HG03103 (cell line): Measurements from ENCODE around the gene ODF2L.
"Not testable (repeated sequence)": the region's sequence is repeated elsewhere in the genome, so short reads cannot be mapped to it uniquely, and the experiment has no call there.

Experiments used
- ATAC-seq: cut with Tn5 transposase; IDR thresholded peaks from one replicate; pipeline ENCODE4 v1.9.1; 2021; ENCODE audit warnings: low read depth; ENCODE audit not compliant: unreplicated experiment

ODF2L gene

DNA sequence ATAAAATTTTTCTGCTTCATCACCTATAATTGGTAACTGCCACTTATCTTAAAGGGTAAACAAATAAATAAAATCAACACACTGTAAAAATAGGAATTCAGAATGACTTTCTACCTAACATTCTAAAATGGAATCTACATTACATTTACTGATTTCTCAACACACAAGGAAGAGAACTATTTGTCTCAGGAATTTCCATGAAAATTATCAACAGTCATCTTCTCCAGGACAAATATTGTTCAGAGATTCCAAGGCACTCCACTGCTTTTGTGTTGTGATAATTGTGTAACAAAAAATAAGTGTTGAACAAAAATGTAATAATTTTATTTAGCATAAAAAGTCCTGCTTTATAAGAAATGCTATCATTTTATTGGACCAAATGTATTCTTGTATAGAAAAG is 7.3 kb downstream of the ODF2L start:
- no peak for ATAC-seq

DNA sequence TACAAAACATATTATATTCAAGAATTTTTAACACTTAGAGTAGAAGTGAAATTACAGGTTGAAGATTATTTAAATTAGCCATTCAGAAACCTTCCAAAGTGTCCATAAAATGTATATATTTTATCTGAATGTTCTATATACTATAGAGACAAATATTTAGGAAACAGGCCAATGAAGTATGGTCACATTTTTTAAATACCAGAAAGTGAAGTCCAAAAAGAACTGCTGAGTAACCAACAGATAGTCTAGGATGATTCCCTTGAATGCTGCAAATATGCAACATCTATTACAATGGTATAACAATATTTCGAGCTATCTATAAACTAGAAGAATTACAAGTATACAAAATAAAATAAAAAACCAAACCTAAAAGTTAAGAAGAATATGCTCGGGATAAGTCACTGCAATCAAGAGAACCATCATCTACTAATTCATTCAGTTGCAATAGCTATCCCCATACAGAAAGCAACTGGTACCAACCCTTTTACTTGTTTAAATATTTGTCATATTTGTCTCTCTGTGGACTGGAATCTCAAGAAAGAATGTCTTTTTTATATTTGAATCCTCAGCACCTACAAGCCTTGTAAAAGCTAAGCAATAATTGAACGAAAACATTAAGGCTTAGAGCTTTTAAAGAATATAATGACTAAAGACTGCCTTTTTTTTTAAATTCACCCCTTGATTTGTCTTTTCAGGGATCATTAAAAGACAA is 8.1 kb downstream of the ODF2L start:
- ATAC-seq, result no peak

DNA sequence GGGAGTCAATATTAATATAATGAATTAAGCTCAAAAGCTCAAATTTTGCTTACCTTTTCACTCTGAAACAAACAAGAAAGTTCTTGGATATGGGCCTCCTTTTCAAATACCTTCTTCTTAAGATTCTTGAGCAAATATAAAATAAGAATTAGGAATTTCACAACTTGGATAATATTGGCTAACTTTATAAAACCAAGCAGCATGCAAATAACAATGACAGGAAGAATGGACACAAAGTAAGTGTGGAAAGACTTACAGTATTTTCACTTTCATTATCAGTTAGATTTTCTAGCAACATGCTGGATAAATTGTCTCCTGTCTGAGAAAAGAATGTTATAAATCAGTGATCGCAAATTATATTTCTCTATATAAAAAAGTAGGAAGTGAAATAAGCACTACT is 13.2 kb downstream of the ODF2L start:
- no peak for ATAC-seq

DNA sequence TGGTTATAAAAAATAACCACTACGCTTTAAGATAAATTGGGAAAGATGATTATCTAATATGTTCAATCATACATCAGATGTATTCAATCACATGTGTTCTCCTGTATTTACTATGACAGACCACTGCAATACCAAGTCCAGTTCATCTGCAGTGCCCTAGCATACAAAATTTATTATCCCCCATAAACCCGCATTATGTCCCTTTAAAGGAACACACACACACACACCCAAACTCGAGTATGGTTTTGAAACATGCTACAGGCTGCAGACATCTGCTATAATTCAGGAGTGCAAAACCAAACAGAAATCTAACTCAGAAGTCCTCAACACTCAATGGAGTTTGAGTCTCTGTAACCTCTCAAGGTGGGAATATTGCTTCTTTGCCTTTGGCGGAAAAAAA is 14.9 kb downstream of the ODF2L start:
- ATAC-seq, result no peak

DNA sequence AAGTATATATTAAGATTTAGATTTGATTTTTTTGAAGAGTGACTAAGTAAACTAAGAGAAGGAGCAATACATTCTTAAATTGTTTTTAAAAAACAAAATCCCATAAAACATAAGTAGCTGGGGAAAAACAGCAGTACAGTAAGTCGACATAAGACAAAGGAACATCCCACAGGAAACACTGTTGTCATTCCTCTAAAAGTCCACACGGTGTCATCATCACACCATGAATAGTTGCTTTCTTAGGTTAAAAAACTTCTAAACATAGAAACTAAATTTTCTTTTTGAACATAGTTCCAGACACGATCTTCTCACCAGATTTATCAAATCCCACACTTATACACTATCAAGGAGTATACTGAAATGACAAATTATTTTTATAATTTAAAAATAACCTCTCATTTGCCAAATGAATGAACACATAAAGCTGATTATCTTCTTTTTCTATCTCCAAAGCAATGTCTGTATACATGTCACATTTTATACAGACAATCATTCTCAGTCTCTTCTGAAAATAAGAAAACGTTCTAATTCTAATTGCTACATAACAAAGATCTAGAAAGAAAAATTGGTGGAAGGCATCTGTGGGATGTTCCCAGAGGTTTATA is 15.8 kb downstream of the ODF2L start:
- ATAC-seq, result peak; percentile 64

DNA sequence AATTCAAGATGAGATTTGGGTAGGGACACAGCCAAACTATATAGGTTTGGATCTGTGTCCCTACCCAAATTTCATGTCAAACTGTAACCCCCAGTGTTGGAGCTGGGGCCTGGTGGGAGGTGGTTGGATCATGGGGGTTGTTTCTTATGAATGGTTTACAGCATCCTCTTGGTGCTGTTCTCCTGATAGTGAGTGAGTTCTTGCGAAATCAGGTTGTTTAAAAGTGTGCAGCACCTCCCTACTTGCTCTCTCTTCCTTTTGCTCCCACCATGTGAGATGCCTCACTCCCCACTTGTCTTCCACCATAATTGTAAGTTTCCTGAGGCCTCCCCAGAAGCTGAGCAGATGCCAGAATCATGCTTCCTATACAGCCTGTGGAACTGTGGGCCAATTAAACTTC is 17.3 kb downstream of the ODF2L start:
- no peak for ATAC-seq

DNA sequence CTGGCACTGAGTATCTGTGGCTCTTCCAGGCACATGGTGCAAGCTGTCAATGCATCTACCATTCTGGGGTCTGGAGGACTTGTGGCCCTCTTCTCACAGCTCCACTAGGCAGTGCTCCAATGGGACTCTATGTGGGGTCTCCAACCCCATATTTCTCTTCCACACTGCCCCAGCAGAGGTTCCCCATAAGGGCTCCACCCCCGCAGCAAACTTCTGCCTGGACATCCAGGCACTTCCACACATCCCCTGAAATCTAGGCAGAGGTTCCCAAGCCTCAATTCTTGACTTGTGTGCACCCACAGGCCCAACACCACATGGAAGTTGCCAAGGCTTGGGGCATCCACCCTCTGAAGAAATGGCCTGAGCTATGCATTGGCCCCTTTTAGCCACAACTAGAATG is 18.8 kb downstream of the ODF2L start:
- no peak for ATAC-seq

DNA sequence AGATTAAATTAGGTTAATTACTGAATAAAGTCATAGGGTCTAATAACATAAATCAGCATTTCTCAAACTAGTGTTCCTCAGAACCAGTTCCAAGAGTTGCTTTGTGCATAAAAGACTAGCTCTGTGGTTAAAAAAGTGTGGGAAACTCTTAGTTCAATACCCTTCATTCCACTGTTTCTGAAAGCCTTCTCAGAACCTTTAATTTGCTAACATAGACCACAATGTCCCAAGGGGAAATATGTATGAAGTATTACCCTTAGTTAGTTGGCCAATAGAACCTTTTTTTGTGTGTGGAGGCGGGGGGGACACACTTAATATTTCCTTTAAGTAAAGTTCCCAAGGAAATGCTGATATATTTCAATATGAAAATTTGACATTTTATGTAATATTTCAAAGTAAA is 20.4 kb downstream of the ODF2L start:
- no peak for ATAC-seq

DNA sequence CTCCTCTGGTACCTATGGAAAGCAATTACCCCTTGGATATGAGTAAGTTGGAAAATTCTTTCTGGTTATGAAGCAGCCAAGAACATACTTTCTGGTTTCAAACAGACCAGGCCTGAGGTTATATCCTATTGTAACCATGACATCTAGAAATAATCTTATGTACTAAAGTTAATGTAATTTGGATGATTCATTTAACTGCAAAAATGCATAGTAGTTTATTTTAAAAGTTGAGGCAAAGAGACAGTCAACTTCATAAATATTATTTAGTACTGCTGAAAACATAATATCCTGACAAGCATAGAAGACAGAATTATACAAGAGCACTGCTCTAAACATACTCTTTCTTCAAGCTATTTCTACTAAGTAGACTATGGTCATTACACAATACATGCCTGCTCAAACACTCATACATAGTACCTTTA is 25.5 kb downstream of the ODF2L start:
- no peak for ATAC-seq

DNA sequence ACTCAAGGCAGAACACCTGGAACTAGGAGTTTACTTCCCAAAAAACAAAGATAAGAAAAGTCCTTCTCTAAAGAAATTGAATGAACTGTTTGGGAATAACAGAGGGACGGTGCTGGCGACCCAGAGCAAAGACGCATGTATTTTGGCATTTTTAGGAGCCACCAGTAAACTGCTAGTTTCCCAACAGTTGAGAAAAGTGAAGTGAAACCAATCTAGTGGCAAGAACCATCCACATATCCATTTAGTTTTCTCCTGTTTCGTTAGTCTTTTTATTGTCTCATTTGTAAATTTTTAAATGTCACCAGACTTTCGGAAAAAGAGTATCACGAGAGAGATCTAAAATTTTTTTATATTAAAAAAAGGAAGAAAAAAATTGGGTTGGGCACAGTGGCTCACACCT is 30.2 kb downstream of the ODF2L start:
- no peak for ATAC-seq

DNA sequence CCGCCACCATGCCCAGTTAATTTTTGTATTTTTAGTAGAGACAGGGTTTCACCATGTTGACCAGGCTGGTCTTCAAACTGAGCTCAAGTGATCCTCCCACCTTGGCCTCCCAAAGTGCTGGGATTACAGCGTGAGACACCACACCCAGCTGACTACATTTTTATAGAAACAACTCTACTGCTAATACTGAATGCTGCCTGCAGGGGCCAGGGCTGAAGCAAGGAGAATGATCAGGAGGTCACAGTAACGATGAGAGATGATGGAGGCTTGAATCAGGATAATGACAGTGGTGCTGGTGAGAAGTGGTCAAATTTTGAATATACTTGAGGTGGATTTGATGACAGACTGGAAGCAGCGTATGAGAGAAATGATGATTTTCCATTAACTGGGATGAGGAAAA is 33.3 kb downstream of the ODF2L start:
- no peak for ATAC-seq

DNA sequence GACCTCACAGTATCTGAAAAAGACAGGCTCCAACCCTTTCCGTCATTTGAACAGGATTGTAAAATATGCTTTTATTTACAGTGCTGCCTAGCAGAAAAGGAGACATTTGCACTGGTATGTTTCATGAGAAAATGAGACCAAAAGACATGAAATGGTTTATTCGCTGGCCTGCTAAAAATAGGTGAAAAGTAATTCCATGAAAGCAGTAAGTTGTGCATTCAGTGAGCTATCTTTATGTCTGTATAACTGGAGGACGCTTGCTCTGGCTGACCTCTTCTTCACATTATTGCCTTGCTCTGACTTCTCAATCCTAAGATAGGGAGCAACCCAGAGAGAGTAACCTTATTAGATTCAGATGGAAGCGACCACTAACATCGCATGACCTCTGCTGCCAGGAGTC is 38.3 kb downstream of the ODF2L start:
- no peak for ATAC-seq

DNA sequence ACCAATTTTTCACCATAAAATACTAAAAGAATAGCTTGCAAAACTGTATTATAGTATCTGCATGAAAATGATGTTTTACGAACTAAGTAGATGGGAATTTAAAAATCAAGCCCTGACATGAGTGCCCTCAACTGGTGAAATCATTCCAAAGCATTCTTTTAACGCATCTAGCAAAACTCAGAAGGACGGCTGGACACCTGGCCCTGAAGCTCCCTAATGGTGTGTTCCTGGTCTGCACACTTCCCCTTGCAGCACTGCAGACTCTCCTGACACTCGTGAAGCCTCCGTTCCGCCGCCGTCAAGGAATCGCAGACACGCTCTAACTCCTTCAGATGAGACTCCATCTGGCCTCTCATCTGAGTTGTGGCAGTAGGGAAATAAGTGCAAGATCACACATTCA is 39.9 kb downstream of the ODF2L start:
- ATAC-seq, result no peak

DNA sequence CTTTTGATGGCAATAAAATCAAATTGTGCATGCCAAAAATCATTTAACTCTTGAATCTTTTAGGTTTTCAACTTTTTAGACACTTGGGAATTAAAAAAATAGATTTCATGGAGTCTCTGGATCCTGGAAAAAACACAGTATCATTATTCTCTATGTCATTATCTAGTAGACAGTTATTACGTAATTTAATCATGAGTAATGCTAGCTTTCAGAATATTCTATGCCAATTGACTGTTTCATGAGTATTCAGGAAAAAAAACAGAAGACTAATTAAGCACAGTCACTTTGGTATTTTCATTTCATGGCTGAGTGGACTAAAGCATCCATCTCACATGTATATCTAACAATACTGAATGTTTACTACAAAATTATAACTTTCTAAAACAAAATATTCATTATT is 44.0 kb downstream of the ODF2L start:
- no peak for ATAC-seq

DNA sequence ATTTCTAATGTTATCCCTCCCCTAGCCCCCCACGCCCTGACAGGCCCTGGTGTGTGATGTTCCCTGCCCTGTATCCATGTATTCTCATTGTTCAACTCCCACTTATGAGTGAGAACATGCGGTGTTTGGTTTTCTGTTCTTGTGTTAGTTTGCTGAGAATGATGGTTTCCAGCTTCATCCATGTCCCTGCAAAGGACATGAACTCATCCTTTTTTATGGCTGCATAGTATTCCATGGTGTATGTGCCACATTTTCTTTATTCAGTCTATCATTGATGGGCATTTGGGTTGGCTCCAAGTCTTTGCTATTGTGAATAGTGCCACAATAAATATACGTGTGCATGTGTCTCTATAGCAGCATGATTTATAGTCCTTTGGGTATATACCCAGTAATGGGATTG is 45.9 kb downstream of the ODF2L start:
- not testable (repeated sequence) for ATAC-seq

DNA sequence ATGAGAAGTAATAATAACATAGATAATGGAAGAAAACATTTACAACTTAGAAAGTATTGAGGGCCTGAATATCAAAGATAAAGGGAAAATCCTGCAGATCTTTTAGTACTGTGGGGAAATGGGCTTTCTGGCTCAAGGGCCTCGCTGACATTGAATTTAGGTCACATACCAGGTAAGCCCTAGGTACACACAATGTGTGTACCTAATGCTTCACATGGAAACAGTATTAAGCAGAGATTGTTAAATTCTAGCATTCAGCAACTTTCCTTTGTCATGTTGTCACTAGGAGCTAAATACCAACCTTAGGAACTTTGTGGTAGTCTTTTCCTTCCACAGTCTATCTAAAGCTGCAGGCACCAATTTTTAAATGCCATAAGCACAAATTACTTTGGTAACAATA is 49.7 kb downstream of the ODF2L start:
- ATAC-seq, result no peak

DNA sequence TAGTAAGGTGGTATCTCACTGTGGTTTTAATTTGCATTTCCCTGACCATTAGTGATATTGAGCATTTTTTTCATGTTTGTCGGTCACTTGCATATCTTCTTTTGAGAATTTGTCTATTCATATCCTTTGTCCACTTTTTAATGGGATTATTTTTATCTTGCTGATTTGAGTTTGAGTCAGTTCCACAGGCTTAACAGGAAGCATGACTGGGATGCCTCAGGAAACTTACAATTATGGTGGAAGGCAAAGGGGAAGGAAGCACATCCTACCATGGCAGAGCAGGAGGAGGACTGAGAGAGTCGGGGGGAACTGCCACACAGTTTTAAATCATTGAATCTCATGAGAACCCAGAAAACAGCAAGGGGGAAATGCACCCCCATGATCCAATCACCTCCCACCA is 51.1 kb downstream of the ODF2L start:
- ATAC-seq, result no peak

DNA sequence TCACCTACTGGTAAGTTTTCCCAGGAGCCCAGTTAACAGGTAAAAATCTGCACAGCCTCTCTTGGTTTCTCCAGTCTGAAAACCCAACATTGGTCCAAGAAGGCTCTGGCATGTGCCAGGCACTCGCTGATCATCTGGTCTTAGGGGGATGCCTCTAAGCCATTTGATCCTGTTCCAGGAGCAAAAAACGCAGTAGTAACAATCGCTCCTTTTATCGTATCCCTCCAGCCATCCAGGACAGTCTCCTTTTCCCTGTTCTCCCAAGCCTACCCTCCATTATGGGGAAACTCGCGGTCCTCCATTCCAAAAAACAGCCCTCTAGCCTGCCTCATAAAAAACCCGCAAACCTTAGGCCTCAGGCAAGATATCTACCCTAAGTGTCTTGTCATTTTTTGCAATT is 56.2 kb downstream of the ODF2L start:
- ATAC-seq, result no peak

DNA sequence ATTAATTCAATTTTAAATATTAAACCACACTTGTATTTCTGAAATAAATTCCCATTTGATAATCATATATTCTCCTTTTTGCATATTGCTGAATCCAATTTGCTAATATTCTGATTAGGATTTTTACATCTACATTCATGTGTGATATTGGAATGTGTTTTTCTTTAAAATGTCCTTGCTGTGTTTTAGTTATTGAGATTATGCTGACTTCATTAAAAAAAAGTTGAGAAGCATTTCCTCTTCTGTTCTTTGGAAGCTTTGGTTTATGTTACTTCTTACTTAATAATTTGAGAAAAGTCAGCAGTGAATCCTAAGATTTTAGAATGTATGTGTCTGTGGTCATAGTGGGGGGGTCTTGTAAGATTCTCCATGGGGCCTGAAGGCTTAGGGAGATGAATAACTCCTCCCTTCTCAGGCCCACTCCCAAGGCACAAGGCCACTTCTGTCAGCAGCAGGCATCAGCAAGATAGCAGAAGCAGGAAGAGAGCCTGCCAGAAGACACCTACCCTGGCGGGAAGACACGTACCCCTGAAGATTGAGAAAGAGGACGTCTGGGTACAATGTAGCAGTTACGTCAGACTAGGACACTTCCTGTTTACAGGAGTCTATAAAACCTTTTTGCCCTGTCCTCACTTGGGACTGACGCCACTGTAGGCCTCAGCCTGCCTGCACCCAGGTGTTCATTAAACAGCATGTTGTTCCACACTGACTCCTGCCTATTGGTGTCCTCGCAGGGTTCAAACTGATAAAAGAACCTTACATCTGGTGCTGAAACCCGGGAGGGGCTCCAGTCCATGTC is 56.9 kb downstream of the ODF2L start:
- no peak for ATAC-seq

DNA sequence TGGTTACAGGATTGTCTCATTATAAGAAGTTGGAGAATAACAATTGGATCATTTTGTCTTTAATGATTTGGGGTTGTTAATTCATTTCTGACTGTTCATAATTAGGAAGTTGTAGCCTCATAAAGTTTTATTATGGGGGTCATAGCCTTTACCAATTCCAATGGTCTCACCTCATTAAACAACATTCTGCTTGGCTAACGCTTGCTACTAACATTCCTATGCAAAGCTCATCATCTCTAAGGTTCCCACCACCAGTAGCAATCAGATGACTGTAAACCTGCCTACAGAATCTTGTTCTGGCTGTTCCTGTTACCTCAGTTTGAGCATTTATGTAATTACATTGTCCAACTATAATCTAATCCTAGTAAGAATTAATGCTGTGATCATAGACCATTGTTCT is 60.2 kb downstream of the ODF2L start:
- no peak for ATAC-seq

DNA sequence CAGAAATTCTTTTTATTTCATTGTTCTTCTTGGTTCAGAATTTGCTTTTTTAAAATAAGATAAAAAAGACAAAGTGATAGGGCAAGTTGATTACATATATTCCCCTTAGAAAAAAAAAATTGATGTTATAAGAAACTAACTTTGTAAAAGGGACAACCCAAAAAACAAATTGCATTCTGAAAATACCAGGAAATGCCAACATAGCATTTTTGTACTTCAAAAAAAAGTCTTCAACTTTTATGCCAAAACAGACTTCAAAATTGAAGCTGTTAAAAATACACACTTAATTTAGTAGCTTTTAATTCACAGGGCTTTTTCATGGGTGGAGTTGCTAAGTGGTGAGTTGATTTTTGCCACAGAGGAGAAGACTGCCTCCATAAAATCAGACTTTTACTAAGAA is 70.9 kb downstream of the ODF2L start:
- no peak for ATAC-seq
